GM19397 (cell line): ENCODE results near the gene TEKTIP1.
"Not testable (repeated sequence)": the region's sequence is repeated elsewhere in the genome, so short reads cannot be mapped to it uniquely, and the experiment has no call there.

Experiments
- ATAC-seq: cut with Tn5 transposase; IDR thresholded peaks from one replicate; pipeline ENCODE4 v1.9.1; 2021; ENCODE audit warnings: mild to moderate bottlenecking, moderate library complexity; ENCODE audit not compliant: unreplicated experiment

The TEKTIP1 gene

DNA sequence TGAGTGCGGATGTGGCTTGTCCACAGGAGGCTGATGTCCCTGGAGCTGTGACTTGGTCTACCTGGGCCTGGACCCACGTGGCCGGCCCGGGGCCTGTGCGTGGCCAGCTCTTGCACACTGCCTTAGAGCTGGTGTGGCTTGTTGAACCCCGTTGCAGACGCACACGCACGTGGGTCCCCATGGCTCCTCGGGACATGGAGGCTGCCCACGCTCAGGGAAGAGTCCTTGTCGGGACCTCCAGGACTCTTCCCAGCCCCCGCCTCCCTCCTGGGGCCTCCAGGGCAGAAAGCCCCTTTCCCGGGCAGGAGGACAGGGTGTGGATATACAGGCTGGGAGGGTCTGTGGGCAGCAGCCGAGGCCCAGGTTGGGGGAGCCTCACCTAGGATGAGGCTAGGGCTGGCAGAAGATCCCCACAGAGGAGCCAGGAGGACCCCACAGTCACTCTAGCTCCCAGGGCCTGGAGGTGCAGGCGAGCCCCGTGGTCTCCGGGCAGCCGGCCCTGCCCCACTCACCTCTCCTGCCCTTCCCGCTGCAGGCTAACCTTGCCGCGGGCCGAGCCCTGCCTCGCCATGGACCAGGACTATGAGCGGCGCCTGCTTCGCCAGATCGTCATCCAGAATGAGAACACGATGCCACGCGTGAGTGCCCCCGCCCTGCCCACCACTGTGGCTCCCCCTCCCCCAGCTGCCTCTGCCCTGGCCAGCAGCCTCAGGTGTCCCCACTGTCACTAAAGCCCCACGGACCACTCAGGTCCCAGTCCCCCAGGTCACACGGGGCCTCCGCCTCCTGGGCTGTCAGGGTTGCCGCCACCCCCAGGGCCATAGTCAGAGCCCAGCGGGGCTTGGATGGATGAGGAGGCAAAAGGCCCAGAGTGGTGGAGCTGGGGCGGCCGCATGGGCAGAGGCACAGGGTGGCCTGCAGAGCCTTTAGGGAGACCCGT is 16.3 kb upstream of the TEKTIP1 start:
- no peak for ATAC-seq

DNA sequence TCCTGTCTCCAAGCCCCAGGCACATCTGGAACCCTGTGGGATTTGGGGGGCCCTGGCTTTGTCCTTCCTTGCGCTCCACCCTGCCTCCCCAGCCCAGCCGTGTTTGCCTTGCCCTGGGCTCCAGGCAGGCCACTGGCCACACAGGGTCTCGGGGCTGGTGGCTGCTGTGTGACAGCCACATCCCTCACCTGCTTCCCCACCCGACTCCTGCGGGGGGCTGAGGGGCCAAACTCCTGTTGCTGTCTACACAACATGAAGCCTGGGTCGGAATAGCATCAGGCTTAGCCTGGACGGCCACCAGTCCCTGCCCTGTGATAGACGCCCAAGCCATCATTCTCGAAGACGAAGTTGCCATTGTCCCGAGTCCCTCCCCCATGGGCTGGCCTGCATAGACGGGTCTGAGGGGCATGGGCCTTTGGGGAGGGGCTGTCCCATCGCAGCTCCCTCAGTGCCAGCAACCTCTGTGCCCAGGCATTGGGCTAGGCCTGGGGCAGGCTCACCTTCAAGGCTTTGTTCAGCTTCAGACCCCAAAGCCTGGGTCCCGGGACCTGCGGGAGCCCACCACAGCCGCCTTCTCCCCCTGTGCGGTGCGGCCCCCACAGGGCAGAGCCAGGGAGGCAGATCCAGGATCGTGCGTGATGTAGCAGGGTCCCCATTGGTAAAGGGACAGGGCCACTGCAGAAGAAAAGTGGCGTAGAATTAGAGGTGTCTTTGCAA is 15.5 kb upstream of the TEKTIP1 start:
- ATAC-seq: no peak

DNA sequence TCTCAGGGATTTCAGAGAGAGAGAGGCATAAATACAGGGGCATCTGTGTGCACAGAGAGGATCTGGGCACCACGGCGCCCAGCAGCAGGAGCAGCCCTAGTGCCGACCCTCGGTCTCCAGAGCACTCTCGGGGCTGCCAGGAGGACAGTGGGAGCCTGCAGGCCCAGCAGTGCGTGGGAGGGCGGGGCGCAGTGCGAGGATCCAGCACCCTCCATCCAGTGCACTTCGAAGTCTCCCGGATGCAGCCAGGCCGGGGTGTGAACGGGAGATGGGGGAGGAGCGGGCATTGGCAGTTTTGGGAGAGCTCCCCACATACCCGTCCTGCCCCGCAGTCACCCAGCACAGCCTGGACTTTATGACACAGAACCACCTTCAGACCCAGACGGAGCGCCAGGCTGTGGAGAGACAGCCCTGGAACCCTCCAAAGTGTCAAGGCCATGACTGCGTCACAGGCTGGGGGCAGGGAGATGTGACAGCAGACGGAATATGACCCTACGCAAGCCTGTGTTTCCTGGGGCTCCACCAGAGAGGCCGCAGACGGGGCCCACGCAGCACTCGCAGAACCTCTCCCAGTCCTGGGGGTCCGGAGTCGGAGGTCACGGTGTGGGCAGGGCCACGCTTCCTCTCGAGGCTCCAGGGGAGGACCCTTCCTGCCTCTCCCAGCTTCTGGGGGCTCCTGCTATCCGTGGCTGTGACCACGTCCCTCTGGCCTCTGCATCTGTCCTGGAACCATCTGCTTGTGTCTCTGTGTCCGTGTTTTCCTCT is 14.7 kb upstream of the TEKTIP1 start:
- no peak for ATAC-seq

DNA sequence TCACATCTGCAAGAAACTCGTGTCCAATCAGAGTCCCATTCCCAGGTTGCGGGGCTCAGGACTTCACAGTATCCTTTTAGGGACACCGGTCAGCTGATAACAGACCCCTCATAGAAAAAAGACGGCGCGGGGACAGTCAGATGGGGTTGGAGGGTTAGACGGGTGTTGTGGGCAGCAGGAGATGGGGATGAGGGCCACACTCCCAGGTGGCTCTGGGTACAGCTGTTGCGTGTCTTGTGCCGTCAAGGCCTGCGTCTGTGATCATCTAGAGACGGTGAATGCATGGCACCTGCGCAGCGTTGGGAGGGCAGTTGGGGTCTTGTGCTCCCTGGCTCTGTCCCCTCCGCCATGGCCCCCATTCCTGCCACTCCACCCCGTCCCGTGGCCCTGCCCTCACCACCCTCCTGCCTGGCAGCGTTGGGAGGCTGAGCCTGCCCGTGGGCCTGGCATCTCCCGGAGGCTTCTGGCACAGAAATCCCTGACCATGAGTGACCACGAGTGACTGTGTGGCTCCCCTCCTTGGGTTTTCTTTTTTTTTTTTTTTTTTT is 14.0 kb upstream of the TEKTIP1 start:
- ATAC-seq: no peak

DNA sequence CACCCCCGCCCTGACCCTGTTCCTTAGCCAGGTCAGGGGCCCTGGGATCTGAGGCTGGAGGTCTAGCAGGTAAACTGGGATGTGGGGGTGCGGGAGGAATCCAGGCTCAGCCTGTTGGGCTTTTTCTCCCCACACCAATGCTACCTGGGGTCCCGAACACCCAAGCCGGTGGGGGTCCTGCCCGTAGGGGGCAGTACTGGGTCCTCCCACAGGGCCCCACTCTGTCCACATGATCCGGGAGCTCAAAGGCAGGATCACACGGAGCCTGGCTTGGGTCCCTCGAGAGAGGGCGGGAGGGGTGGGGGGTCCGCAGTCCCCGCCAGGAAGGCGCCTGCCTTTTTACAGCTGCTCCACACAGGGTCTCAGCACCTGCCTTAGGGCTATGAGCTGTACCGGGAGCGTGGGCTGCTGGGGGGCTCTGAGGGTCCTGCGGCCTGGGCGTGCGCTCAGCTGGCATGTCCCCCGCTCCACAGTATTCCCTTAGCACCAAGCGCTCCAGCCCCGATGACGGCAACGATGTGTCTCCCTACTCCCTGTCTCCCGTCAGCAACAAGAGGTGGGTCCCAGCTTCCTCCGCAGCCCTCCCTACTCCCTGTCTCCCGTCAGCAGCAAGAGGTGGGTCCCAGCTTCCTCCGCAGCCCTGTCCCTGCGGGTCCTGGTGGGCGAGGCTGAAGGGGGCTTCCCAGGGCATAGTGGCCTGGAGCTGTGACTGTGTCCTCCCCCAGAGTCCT is 12.3 kb upstream of the TEKTIP1 start:
- no peak for ATAC-seq

DNA sequence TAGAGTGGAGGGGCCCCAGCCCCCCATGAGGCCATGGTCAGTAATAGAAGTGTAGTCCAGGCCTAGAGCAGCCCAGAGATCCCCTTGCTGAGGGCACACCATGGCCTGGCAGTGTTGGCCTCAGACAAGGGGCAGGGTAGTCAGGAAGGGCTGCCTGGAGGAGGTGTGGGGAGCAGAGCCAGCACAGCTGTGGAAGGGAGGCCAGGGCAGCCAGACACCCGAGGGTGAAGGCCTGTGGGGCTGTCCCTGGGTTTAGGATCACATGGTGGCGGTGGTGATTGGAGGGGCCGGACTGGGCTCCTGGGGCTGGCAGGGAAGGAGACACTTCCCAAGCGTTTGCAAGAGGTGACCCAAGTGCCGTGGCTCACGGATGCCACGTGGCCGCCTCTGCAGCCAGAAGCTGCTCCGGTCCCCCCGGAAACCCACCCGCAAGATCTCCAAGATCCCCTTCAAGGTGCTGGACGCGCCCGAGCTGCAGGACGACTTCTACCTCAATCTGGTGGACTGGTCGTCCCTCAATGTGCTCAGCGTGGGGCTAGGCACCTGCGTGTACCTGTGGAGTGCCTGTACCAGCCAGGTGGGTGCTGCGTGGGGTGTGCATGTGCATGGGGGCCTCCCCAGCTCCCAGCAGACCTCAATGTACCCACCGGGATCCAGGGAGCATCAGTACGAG is 11.6 kb upstream of the TEKTIP1 start:
- no peak for ATAC-seq

DNA sequence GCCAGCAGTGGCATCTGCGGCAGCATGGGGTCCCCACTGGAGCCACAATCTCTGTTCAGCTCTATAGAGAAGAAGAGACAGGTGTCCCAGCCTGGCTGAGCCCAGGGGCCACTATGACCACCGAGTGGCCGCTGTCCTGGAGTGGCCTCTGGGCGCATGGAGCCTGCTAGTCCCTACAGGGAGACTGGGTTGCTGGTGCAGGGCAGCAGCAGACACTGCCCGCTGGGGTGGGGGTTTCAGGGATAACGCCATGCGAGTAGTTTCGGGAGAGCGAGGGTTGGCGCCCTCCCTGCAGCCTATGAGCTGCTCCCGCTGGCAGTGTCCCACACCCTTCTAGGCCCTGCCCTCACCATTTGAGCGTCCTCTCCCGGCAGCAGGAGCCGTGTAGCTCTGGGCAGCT is 10.9 kb upstream of the TEKTIP1 start:
- ATAC-seq: no peak

DNA sequence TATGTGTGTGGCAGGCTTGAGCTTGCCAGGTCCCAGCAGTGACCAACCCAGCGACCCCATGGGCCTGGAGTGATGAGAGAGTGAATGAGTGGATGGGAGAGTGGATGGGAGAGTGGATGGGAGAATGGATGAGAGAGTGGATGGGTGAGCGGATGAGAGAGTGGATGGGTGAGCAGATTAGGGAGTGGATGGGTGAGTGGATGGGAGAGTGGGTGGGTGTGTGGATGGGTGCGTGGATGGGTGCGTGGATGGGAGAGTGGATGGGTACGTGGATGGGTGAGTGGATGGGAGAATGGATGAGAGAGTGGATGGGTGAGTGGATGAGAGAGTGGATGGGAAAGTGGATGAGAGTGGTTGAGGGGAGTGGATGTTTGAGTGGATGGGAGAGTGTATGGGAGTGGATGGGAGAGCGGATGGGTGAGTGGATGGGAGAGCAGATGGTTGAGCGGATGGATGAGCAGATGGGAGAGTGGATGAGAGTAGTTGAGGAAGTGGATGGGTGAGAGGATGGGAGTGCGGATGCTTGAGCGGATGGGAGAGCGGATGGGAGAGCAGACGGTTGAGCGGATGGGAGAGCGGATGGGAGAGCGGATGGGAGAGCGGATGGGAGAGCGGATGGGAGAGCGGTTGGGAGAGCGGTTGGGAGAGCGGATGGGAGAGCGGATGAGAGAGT is 10.3 kb upstream of the TEKTIP1 start:
- ATAC-seq: no peak

DNA sequence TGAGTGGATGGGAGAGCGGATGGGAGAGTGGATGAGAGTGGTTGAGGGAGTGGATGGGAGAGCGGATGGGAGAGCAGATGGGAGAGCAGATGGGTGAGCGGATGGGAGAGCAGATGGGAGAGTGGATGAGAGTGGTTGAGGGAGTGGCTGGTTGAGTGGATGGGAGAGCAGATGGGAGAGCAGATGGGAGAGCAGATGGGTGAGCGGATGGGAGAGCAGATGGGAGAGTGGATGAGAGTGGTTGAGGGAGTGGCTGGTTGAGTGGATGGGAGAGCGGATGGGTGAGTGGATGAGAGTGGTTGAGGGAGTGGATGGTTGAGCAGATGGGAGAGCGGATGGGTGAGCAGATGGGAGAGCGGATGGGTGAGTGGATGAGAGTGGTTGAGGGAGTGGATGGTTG is 9.7 kb upstream of the TEKTIP1 start:
- ATAC-seq: not testable (repeated sequence)

DNA sequence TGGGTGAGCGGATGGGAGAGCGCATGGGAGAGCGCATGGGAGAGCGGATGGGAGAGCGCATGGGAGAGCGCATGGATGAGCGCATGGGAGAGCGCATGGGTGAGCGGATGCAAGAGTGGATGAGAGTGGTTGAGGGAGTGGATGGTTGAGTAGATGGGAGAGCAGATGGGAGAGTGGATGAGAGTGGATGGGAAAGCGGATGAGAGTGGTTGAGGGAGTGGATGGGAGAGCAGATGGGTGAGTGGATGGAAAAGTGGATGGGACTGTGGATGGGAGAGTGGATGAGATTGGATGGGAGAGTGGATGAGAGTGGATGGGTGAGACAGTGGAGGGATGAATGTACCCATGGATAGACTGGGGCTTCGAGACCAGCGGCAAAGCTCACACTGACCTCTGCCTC is 8.6 kb upstream of the TEKTIP1 start:
- no peak for ATAC-seq

DNA sequence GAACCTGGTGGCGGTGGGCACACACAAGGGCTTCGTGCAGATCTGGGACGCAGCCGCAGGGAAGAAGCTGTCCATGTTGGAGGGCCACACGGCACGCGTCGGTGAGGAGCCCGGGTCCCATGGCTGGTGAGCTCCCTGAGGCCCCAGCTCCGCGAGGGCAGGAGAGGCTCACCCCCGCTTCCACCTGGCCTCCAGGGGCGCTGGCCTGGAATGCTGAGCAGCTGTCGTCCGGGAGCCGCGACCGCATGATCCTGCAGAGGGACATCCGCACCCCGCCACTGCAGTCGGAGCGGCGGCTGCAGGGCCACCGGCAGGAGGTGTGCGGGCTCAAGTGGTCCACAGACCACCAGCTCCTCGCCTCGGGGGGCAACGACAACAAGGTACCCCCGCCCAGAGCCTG is 7.3 kb upstream of the TEKTIP1 start:
- ATAC-seq: no peak

DNA sequence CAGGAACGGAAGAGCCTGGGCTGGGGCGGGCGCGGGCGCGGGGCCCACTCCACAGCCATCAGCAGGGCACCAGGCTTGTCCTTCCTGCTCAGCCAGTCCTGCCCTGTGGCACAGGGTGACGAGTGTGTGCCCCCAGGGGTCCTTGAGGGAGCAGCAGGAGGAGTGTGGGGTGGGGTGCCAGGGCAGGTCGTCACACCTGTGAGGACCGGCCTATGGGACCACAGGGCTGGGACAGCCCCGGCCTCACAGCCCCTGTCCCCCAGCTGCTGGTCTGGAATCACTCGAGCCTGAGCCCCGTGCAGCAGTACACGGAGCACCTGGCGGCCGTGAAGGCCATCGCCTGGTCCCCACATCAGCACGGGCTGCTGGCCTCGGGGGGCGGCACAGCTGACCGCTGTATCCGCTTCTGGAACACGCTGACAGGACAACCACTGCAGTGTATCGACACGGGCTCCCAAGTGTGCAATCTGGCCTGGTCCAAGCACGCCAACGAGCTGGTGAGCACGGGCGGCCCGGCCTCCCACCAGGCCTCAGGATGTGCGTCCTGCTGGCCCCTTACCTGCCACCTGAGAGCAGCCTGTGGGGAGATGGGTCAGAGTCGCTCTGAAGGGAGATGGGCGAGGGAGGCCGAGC is 6.7 kb upstream of the TEKTIP1 start:
- ATAC-seq: no peak

DNA sequence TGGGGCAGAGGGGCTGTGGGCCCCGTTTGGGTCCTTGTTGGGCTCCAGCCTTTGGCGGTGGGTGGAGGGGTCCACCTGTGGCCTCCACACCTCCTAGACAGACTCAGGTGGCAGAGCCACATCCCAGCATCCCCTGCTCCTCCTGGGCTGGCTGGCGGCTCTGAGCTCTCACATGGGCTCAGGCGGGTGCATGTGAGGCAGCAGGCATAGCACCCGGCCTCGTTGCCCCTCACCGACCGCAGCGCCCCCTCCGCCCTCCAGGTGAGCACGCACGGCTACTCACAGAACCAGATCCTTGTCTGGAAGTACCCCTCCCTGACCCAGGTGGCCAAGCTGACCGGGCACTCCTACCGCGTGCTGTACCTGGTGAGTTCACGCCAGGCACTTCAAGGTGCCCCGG is 5.9 kb upstream of the TEKTIP1 start:
- ATAC-seq: no peak

DNA sequence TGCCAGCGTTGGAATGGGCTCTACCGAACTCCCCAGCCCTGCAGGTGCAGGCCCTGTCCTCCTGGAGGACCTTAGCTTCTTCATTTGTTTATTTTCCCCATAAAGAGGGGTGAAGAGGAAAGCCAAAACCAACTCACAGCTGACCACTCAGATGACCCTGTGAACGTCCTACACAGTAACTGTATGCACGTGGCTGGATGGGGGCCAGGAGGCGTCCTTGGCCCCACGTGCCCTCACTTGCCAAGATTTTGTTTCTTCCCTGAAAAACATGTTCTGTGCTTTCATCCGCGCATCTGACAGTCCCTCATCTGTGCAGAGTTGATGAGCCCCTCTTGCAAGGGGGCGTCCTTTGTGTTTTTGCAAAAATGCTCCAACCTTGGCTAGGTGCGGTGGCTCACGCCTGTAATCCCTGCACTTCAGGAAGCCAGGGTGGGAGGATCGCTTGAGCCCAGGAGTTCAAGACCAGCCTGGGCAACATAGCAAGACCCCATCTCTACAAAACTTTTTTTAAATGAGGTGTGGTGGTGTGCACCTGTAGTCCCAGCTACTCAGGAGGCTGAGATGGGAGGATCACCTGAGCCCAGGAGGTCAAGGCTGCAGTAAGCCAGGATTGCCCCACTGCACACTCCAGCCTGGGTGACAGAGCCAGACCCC is 5.3 kb upstream of the TEKTIP1 start:
- ATAC-seq: no peak

DNA sequence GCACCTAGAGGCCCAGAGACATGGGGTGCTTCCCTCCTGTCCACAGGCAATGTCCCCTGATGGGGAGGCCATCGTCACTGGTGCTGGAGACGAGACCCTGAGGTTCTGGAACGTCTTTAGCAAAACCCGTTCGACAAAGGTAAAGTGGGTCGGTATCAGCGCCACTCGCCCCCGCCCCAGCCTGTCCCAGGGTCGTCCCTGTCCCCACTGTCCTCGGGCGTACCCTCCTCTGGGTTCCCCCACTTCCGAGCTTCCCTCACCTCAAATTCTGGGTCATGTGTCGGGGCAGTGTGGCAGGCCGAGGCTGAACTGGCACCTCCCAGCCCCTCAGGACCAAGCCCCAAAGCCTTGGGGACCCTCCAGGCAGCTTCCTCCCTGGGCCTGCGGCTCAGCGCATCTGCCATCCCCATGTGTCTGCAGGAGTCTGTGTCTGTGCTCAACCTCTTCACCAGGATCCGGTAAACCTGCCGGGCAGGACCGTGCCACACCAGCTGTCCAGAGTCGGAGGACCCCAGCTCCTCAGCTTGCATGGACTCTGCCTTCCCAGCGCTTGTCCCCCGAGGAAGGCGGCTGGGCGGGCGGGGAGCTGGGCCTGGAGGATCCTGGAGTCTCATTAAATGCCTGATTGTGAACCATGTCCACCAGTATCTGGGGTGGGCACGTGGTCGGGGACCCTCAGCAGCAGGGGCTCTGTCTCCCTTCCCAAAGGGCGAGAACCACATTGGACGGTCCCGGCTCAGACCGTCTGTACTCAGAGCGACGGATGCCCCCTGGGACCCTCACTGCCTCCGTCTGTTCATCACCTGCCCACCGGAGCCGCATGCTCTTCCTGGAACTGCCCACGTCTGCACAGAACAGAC is 4.4 kb upstream of the TEKTIP1 start:
- ATAC-seq: no peak

DNA sequence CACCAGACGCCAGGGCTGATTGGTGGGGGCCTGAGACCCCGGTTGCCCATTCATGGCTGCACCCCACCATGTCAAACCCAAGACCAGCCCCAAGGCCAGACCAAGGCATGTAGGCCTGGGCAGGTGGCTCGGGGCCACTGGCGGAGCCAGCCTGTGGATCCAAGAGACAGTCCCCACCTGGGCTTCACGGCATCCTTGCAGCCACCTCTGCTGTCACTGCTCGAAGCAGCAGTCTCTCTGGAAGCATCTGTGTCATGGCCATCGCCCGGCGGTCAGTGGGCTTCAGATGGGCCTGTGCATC is 3.8 kb upstream of the TEKTIP1 start:
- ATAC-seq: no peak

DNA sequence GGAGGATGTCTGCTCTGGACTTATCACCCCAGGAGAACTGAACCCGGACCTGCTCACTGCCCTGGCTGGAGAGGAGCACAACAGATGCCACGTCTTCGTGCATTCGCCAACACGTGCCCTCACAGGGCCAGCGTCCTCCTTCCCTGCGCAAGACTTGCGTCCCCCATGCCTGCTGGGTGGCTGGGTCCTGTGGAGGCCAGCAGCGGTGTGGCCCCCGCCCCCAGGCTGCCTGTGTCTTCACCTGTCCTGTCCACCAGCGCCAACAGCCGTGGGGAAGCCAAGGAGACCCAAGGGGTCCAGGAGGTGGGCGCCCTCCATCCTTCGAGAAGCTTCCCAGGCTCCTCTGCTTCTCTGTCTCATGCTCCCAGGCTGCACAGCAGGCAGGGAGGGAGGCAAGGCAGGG is 3.4 kb upstream of the TEKTIP1 start:
- no peak for ATAC-seq

DNA sequence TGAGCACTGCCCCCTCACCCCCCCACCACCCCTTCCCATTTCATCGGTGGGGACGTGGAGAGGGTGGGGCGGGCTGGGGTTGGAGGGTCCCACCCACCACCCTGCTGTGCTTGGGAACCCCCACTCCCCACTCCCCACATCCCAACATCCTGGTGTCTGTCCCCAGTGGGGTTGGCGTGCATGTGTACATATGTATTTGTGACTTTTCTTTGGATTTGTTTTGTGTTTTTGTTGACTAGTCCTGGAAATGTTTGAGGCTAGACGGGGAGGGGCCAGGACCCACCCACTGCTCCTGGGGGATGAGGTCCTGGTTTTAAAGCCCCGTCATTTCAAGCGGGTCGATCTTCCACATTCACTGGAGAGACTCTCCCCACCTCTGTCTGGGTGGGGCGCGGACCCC is 3.0 kb upstream of the TEKTIP1 start:
- ATAC-seq: no peak
